DND-41 (cell line): ENCODE data around the gene FEM1A.

Experiments used
- ATAC-seq: fragments of 200-7000 bp; cut with Tn5 transposase; 3 replicates; pipeline ENCODE4 v1.9.1; 2021; ENCODE audit warnings: low read depth; ENCODE audit not compliant: insufficient read depth
- DNase-seq: peaks from one replicate; pipeline ENCODE4 v3.0.0-alpha.2; 2020
- H2AFZ ChIP-seq: 2 replicates; pipeline ENCODE4 v1.6.0; 2012; ENCODE audit warnings: low read depth, low read length
- H3K27ac ChIP-seq: 2 replicates; pipeline ENCODE4 v1.5.1; 2012; ENCODE audit warnings: low read length, inconsistent platforms
- H3K27me3 ChIP-seq: fragments of 200-600 bp; sonication (generic); 2 replicates; pipeline ENCODE4 v1.6.0; 2012; ENCODE audit warnings: low read length, mild to moderate bottlenecking, inconsistent platforms; ENCODE audit not compliant: insufficient read depth, poor library complexity
- H3K36me3 ChIP-seq: 2 replicates; pipeline ENCODE4 v1.5.1; 2012; ENCODE audit warnings: low read length, inconsistent platforms; ENCODE audit not compliant: insufficient read depth
- H3K4me1 ChIP-seq: 2 replicates; pipeline ENCODE4 v1.5.1; 2012; ENCODE audit warnings: mild to moderate bottlenecking, low read length; ENCODE audit not compliant: insufficient read depth
- H3K4me2 ChIP-seq: 2 replicates; pipeline ENCODE4 v1.6.0; 2012; ENCODE audit warnings: mild to moderate bottlenecking, moderate library complexity, low read length, inconsistent platforms; ENCODE audit not compliant: insufficient read depth
- H3K4me3 ChIP-seq, 2 experiments: fragments of 200-600 bp in 1 of 2; shearing (Covaris generic) in 1 of 2; 2 replicates each; pipeline ENCODE4 v1.5.1; 2012 to 2016; ENCODE audit warnings: inconsistent platforms in 2 of 2, low read length in 2 of 2, mild to moderate bottlenecking in 2 of 2, low read depth in 1 of 2, moderate library complexity in 1 of 2
- H3K79me2 ChIP-seq: 2 replicates; pipeline ENCODE4 v1.6.0; 2012; ENCODE audit warnings: low read length, inconsistent platforms; ENCODE audit not compliant: insufficient read depth
- H3K9ac ChIP-seq: 2 replicates; pipeline ENCODE4 v1.6.0; 2012; ENCODE audit warnings: low read depth, mild to moderate bottlenecking, inconsistent platforms, low read length, moderate library complexity
- H3K9me3 ChIP-seq: 2 replicates; pipeline ENCODE4 v1.5.1; 2012; ENCODE audit warnings: low read length, moderate library complexity, mild to moderate bottlenecking, inconsistent platforms; ENCODE audit not compliant: insufficient read depth, severe bottlenecking
- H4K20me1 ChIP-seq: 2 replicates; pipeline ENCODE4 v1.6.0; 2012; ENCODE audit warnings: low read length; ENCODE audit not compliant: insufficient read depth
- CTCF ChIP-seq: IDR thresholded peaks from 2 replicates; pipeline ENCODE4 v1.5.1; 2012; ENCODE audit warnings: borderline replicate concordance, low read length, moderate library complexity, mild to moderate bottlenecking; ENCODE audit not compliant: poor library complexity, severe bottlenecking; ENCODE audit errors: extremely low read depth
- EZH2 ChIP-seq: IDR thresholded peaks from 3 replicates; pipeline ENCODE4 v1.6.1; 2012; ENCODE audit warnings: borderline replicate concordance, low read depth, mild to moderate bottlenecking, moderate library complexity, low read length, inconsistent platforms; ENCODE audit not compliant: severe bottlenecking

The FEM1A gene

GRCh38 chr19:4754248-4754647 is 37.3 kb upstream of the FEM1A start:
- Histone ChIP-seq H3K4me3 (no peak overlapping the region), H3K27me3 (no peaks in the 10 kb centered on the region), H3K4me2 (no peak overlapping the region), H3K9ac (no peak overlapping the region), H4K20me1 (no peaks in the 10 kb centered on the region), H2AFZ (no peak overlapping the region), H3K36me3 (no peaks in the 10 kb centered on the region), H3K4me1 (no peaks in the 10 kb centered on the region), H3K79me2 (no peaks in the 10 kb centered on the region), H3K27ac (no peak overlapping the region), H3K9me3 (no peaks in the 10 kb centered on the region)
- no peak for TF ChIP-seq CTCF
- TF ChIP-seq EZH2: no peak
- no peak for ATAC-seq
- DNase-seq: no peak

GRCh38 chr19:4755459-4755858 is 36.1 kb upstream of the FEM1A start:
- no peaks in the 10 kb centered on the region for H3K27me3 ChIP-seq
- no peak overlapping the region for H2AFZ ChIP-seq
- H3K9me3 ChIP-seq: no peaks in the 10 kb centered on the region
- no peak overlapping the region for H3K27ac ChIP-seq
- H3K36me3 ChIP-seq: no peaks in the 10 kb centered on the region
- H3K4me1 ChIP-seq: no peaks in the 10 kb centered on the region
- DNase-seq (no peak), ATAC-seq (no peak)
- no peak overlapping the region for H3K9ac ChIP-seq
- TF ChIP-seq CTCF (no peak), EZH2 (no peak)
- H3K79me2 ChIP-seq: no peaks in the 10 kb centered on the region
- H4K20me1 ChIP-seq: no peaks in the 10 kb centered on the region
- no peak overlapping the region for H3K4me3 ChIP-seq
- no peak overlapping the region for H3K4me2 ChIP-seq

- no peak for DNase-seq
- H3K4me1 ChIP-seq: no peaks in the 10 kb centered on the region
- H2AFZ ChIP-seq: no peak overlapping the region
- H3K27ac ChIP-seq: no peak overlapping the region
- no peaks in the 10 kb centered on the region for H4K20me1 ChIP-seq
- H3K9me3 ChIP-seq: no peaks in the 10 kb centered on the region
- ATAC-seq: no peak
- no peak overlapping the region for H3K4me2 ChIP-seq
- TF ChIP-seq CTCF (no peak), EZH2 (no peak)
- H3K79me2 ChIP-seq: no peaks in the 10 kb centered on the region
- H3K4me3 ChIP-seq: no peak overlapping the region
- H3K27me3 ChIP-seq: no peaks in the 10 kb centered on the region
- H3K36me3 ChIP-seq: no peaks in the 10 kb centered on the region
- H3K9ac ChIP-seq: no peak overlapping the region
Observed at GRCh38 chr19:4758082-4758481, 33.5 kb upstream of the FEM1A start.

GRCh38 chr19:4758659-4759058 is 32.9 kb upstream of the FEM1A start:
- Histone ChIP-seq H3K36me3 (no peaks in the 10 kb centered on the region), H4K20me1 (no peaks in the 10 kb centered on the region), H3K79me2 (no peaks in the 10 kb centered on the region), H2AFZ (no peak overlapping the region), H3K4me3 (no peak overlapping the region), H3K27me3 (no peaks in the 10 kb centered on the region), H3K9ac (no peak overlapping the region), H3K9me3 (no peaks in the 10 kb centered on the region), H3K4me1 (no peaks in the 10 kb centered on the region), H3K4me2 (no peak overlapping the region), H3K27ac (no peak overlapping the region)
- no peak for TF ChIP-seq CTCF
- no peak for TF ChIP-seq EZH2
- no peak for DNase-seq
- no peak for ATAC-seq
